ENCODE results near the gene IL33. TPM values are rescaled to one million over a fixed set of nuclear protein-coding genes. Genes with fewer than 3 reads are reported as not detected.

Gene IL33
- total RNA-seq, 1 experiment from 2014 or later, result 0.07 TPM

GRCh38 chr9:6230037-6230780, 14.6 kb downstream of the IL33 start (continued):
- TF ChIP-seq ZNF232 (CRISPR knock-in tag; IDR thresholded peaks at IDR 0.05), result no peak
- TF ChIP-seq FOXJ3 (CRISPR knock-in tag; IDR thresholded peaks at IDR 0.05; ENCODE audit: borderline replicate concordance), result no peak

- Mint-ChIP-seq H3K4me3 (no peak overlapping the region), H3K27ac (no peak overlapping the region), H3K36me3 (no peaks in the 10 kb centered on the region), H3K27me3 (ENCODE audit: low read depth) (no peaks in the 10 kb centered on the region), H3K4me1 (peaks cover 3% of the 10 kb centered on the region), H3K9me3 (no peaks in the 10 kb centered on the region)
- no peak for TF ChIP-seq NR2C2 (CRISPR knock-in tag; IDR thresholded peaks at IDR 0.05)
- no peak for TF ChIP-seq CREM (CRISPR knock-in tag; IDR thresholded peaks at IDR 0.05)
- no peak for TF ChIP-seq FOXP1 (CRISPR knock-in tag; IDR thresholded peaks at IDR 0.05; ENCODE audit: borderline replicate concordance)
- TF ChIP-seq NFE2L1 (CRISPR knock-in tag; IDR thresholded peaks at IDR 0.05), result no peak
- no peak for TF ChIP-seq SMAD3 (CRISPR knock-in tag; IDR thresholded peaks at IDR 0.05; ENCODE audit: borderline replicate concordance)
- no peak for TF ChIP-seq ATF3 (CRISPR knock-in tag; conservative IDR thresholded peaks at IDR 0.05)
- no peak for TF ChIP-seq IRF2 (CRISPR knock-in tag; IDR thresholded peaks at IDR 0.05; ENCODE audit: borderline replicate concordance, low read depth)
- no peak for TF ChIP-seq SP1 (CRISPR knock-in tag; conservative IDR thresholded peaks at IDR 0.05)
- TF ChIP-seq ZNF317 (CRISPR knock-in tag; IDR thresholded peaks at IDR 0.05; ENCODE audit: borderline replicate concordance, low read depth), result no peak
- TF ChIP-seq PRDM15 (CRISPR knock-in tag; IDR thresholded peaks at IDR 0.05), result no peak
- TF ChIP-seq FOXJ3 (CRISPR knock-in tag; IDR thresholded peaks at IDR 0.05; ENCODE audit: borderline replicate concordance), result no peak
- no peak for TF ChIP-seq ZNF416 (CRISPR knock-in tag; IDR thresholded peaks at IDR 0.05)
- TF ChIP-seq CDX4 (CRISPR knock-in tag; IDR thresholded peaks at IDR 0.05; ENCODE audit: borderline replicate concordance), result no peak
- no peak for TF ChIP-seq PRRX2 (CRISPR knock-in tag; IDR thresholded peaks at IDR 0.05)
- TF ChIP-seq ZNF425 (CRISPR knock-in tag; conservative IDR thresholded peaks at IDR 0.05), result no peak
- no peak for TF ChIP-seq RELA (CRISPR knock-in tag; IDR thresholded peaks at IDR 0.05; ENCODE audit: borderline replicate concordance)
- TF ChIP-seq ATF1 (CRISPR knock-in tag; IDR thresholded peaks at IDR 0.05), result no peak
- TF ChIP-seq ATF2 (CRISPR knock-in tag; IDR thresholded peaks at IDR 0.05; ENCODE audit: borderline replicate concordance, low read depth), result no peak
- no peak for TF ChIP-seq ZNF532 (CRISPR knock-in tag; IDR thresholded peaks at IDR 0.05; ENCODE audit: borderline replicate concordance)
- TF ChIP-seq ZNF263 (CRISPR knock-in tag; IDR thresholded peaks at IDR 0.05; ENCODE audit: low read depth), result no peak
- POLR2A ChIA-PET, result no interaction called here
- CTCF ChIA-PET, result no interaction called here
- DNase-seq (ENCODE audit: low spot score) (no peak), ATAC-seq (no peak)
These were observed 16.8 kb downstream of the IL33 start for GRCh38 chr9:6232336-6232945.

Data from WTC11 (cell line).